Stimulated activated CD8-positive, alpha-beta memory T cell treated with anti-CD3 and anti-CD28 coated beads, Interleukin-12 subunit alpha, Interleukin-12 subunit beta, amount 100 ng/mL, for 1 hour (primary cell): Measurements from ENCODE around the gene DCT.
"Not testable (repeated sequence)": the region's sequence is repeated elsewhere in the genome, so short reads cannot be mapped to it uniquely, and the experiment has no call there.

Experiments
- DNase-seq: peaks from one replicate; pipeline ENCODE4 v3.0.0-alpha.2; 2020; ENCODE audit warnings: low read depth

The DCT gene

GRCh38 chr13:94479616-94480015 is at the start of gene DCT:
DCT (minus strand) TSS chr13:94479682; CDS start chr13:94479255, 427 bp downstream.
- no peak for DNase-seq

GRCh38 chr13:94526956-94527355 is 47.5 kb upstream of the DCT start:
- not testable (repeated sequence) for DNase-seq

GRCh38 chr13:94525781-94526180 is 46.3 kb upstream of the DCT start:
- no peak for DNase-seq

GRCh38 chr13:94524407-94524806 is 44.9 kb upstream of the DCT start:
- no peak for DNase-seq

GRCh38 chr13:94520001-94520400 is 40.5 kb upstream of the DCT start:
- no peak for DNase-seq

GRCh38 chr13:94516456-94516855 is 37.0 kb upstream of the DCT start:
- DNase-seq = no peak

GRCh38 chr13:94515911-94516310 is 36.4 kb upstream of the DCT start:
- no peak for DNase-seq

GRCh38 chr13:94515374-94515773 is 35.9 kb upstream of the DCT start:
- no peak for DNase-seq

GRCh38 chr13:94513026-94513425 is 33.5 kb upstream of the DCT start:
- no peak for DNase-seq

GRCh38 chr13:94505730-94506129 is 26.2 kb upstream of the DCT start:
- DNase-seq = no peak

- DNase-seq = no peak
Observed at GRCh38 chr13:94503851-94504250, 24.4 kb upstream of the DCT start.

- DNase-seq = not testable (repeated sequence)
Observed at GRCh38 chr13:94498831-94499230, 19.3 kb upstream of the DCT start.

- DNase-seq = no peak
Observed at GRCh38 chr13:94495806-94496205, 16.3 kb upstream of the DCT start.

- no peak for DNase-seq
Observed at GRCh38 chr13:94494026-94494425, 14.5 kb upstream of the DCT start.

- DNase-seq = no peak
Observed at GRCh38 chr13:94487043-94487442, 7.6 kb upstream of the DCT start.

- no peak for DNase-seq
Observed at GRCh38 chr13:94483970-94484369, 4.5 kb upstream of the DCT start.

GRCh38 chr13:94481941-94482340 is 2.5 kb upstream of the DCT start:
- no peak for DNase-seq

GRCh38 chr13:94480672-94481145 is 1.2 kb upstream of the DCT start:
- DNase-seq = no peak

- no peak for DNase-seq
Observed at GRCh38 chr13:94478913-94479312, 569 bp downstream of the DCT start.

GRCh38 chr13:94470126-94470525 is 9.4 kb downstream of the DCT start:
- DNase-seq = no peak

GRCh38 chr13:94464771-94465170 is 14.7 kb downstream of the DCT start:
- DNase-seq = no peak

- DNase-seq = no peak
Observed at GRCh38 chr13:94462670-94463069, 16.8 kb downstream of the DCT start.

- no peak for DNase-seq
Observed at GRCh38 chr13:94459116-94459515, 20.4 kb downstream of the DCT start.

GRCh38 chr13:94455414-94455813 is 24.1 kb downstream of the DCT start:
- no peak for DNase-seq

- DNase-seq = no peak
Observed at GRCh38 chr13:94454906-94455305, 24.6 kb downstream of the DCT start.
